Pons (tissue), 1 donor: ENCODE measurements around the gene KCNC4.

Source experiments
- DNase-seq: peaks from one replicate; pipeline ENCODE4 v3.0.0-alpha.2; 2016; ENCODE audit warnings: low spot score

The KCNC4 gene

DNA sequence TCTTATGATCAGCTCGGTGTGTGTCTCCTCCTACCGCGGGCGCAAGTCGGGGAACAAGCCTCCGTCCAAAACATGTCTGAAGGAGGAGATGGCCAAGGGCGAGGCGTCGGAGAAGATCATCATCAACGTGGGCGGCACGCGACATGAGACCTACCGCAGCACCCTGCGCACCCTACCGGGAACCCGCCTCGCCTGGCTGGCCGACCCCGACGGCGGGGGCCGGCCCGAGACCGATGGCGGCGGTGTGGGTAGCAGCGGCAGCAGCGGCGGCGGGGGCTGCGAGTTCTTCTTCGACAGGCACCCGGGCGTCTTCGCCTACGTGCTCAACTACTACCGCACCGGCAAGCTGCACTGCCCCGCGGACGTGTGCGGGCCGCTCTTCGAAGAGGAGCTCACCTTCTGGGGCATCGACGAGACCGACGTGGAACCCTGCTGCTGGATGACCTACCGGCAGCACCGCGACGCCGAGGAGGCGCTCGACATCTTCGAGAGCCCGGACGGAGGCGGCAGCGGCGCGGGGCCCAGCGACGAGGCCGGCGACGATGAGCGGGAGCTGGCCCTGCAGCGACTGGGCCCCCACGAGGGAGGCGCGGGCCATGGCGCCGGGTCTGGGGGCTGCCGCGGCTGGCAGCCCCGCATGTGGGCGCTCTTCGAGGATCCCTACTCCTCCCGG is 1.5 kb downstream of the KCNC4 start:
- DNase-seq: no peak

DNA sequence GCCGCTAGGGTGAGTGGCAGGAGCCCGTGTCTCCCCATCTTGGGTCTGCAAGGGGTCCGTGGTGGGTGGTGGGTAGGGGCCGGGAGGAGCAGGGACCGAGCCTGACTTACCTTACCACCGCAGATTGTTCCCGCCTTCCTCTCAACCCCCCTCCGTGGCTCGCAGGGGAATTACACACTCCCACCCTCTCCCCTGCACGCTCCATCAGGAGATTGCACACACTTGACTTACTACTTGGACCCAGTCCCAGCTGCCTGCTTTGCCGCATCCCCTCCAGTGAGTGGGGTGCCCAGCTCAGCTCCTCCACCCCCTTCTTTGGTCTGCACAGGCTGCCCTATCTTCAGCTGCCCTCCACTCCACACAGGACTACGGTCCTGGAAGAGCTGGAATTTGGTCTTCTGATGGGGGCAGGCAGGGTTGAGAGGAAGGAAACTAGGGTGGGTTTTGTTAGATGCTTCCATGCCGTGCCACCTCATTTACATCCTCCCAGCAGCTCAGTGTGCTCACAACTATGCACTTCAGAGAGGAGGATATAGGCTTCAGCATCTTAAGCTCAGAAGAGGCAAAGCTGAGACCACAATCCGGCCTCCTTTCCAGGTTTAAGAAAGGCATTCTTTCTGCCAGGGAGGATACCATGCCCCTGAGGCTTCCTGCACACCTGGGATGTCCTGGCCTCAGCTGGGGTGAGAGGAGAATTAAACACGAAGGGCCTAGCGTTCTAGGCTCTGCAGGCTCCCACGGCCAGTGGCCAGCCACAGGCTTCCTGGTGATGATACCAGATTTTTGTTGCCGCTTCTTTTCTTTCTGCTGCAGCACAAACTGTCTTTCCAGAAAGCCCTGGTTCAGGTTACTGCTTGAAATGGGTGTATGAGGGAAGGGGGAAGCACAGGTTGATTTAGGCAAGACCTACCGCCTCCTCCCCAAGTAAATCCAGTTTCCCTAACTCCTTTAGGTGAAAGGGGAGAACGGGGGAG is 2.3 kb downstream of the KCNC4 start:
- DNase-seq: no peak

DNA sequence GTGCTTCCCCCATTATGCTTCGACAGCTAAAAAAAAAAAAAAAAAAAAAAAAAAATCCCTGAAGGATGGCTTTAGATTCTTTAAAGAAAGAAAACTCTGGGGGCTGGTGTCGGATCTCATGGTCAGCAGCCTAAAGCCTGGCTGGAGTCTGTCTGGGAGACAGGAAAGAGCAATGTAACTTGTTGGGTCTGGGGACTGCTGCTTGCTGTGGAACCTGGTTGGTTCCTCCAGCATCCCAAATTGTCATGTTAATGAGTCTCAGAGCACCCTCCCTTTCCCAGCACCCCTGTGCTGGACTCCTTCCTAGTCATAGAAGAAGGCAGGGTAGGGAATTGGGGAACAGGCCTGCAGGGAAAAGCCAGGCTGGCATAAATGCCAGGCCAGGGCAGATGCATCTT is 3.0 kb downstream of the KCNC4 start:
- DNase-seq: no peak

DNA sequence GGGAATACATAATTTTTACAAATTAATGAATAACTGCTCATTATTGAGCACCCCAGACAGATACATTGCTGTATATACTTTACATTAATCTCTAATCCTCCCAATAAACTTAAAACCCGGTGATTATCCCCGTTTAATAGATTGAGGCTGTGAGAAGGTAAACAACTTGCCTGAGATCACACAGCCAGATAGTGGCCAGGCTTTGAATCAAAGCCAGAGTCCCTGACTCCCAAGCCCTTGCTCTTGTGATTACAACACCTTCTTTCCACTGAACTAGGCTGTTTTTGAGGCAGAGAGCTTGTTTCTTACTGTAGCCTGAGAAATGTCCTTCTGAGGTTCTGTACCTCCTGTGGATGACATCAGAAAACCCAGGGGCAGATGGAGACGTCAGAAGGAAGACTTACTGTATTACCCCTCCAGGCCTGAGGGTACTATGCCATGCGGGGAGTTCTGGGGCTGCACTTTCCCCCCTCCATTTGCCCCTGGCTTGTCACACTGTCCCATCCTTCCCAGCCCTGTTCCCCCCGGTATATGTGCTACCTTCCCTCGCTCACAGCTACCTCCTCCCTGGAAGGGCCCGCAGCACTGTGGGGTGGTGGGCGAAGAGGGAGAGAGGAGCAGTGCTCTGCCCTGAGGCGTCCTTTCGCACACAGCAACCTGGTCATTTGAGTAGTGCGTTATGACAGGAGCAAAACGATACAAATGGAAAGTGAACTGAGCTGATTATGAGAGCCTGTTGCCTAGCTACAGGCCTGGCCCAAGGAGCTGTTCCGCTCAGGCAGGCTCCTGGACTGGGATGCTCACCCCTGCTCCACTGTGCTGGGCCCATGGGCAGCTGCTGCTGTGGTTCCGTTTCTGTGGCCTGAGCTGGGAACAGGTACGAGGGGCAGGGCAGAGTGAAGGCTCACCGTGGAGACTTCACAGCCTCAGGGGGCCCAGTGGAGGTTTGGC is 4.6 kb downstream of the KCNC4 start:
- DNase-seq: no peak

- no peak for DNase-seq
Observed at GRCh38 chr1:110215621-110216515, 5.8 kb downstream of the KCNC4 start.

DNA sequence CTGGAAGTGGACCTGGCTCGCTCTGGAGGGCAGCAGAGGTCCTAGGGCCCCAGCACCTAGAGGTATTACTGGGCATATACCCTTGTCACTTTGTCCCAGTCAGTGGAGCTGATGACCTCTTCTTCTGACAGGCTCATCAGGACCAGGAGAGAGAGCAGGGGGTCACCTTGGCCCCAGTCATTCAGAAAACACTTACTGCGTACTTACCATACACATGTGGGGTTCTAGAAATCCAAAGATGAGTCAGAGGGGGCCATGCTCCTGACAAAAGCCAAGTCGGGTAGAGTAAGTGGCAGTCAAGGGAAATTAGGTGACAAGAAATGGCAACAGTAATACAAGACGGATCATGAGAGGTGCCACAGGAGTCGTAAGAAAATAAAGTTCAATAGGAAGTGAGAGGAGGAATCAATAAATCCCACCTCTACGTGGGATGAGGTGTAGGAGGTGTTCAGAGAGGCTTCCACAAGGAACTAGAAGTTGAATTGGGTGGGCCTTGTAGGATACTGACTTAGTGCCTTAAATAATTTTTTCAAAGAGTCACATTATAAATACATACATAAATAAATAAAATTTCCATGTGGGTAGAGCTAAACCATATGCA is 6.8 kb downstream of the KCNC4 start:
- DNase-seq: no peak

GRCh38 chr1:110218137-110218536 is 8.0 kb downstream of the KCNC4 start:
- no peak for DNase-seq

DNA sequence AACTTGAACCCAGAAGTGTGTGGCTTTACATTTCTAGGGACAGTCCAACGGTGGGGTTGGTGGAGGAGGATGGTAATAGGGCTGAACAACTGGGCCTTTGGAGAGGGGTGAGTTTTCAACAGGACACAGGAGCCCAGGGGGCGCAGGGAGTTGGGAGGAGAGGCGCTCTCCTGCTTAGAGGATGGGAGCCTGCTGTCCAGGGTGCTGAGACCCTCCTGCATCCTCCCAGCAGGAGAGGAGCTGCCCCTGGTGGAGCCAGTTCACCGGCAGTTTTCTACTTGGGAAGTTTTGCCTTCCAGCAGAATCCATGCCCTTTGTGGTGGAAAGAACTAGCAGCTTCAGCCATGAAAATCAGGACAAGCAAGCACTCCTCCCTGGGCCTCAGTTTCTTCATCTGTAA is 8.6 kb downstream of the KCNC4 start:
- DNase-seq: no peak

DNA sequence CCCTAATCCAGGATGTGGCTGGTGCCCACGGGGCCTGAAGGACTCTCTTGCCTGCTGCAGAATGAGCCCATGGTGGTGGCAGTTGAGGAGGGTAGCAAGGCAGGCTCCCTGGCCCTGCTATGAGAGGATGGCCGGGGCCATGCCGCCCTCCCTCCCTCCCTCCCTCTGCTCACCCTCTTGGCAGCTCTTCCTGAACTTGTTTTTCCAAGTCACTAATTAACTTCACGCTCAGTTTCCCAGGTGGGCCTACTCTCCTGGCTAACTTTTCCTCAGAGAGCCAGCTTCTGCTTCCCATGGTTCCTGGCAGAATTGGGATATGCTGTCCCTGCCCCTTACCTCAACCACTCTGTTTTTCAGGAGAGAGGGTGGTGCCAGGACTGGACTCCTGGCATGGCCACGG is 10.2 kb downstream of the KCNC4 start:
- DNase-seq: no peak

GRCh38 chr1:110221119-110221518 is 11.0 kb downstream of the KCNC4 start:
- DNase-seq: no peak

GRCh38 chr1:110223127-110223526 is 13.0 kb downstream of the KCNC4 start:
- DNase-seq: no peak

DNA sequence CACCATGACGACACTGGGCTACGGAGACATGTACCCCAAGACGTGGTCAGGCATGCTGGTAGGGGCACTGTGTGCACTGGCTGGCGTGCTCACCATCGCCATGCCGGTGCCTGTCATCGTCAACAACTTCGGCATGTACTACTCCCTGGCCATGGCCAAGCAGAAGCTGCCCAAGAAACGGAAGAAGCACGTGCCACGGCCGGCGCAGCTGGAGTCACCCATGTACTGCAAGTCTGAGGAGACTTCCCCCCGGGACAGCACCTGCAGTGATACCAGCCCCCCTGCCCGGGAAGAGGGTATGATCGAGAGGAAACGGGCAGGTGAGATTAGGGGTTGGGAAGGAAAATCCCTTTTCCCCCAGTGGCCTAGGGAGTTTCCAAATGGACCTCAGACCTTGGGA is 13.5 kb downstream of the KCNC4 start:
- DNase-seq: no peak

- DNase-seq: no peak
Observed at GRCh38 chr1:110224240-110224995, 14.3 kb downstream of the KCNC4 start.

DNA sequence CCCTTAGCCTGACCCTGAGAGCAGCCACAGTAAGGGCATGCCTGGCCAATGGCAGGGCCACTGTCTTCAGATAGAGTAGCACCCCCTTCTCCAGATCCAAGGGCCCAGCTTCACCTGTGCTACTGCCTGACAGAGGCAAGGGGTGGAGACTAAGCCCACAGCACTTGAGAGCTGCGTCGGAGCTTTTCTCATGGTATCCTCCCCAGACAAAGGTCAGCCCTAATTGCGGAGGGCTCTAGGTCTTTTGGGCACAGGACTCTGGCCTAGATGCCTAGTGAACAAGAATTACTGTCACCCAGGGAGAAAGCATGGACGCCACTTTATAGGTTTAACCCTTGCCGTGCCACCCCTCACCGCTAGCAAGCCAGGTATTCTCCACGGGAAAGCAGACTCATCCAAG is 15.1 kb downstream of the KCNC4 start:
- DNase-seq: no peak

- no peak for DNase-seq
Observed at GRCh38 chr1:110225756-110226404, 15.8 kb downstream of the KCNC4 start.

- DNase-seq: no peak
Observed at GRCh38 chr1:110227774-110228173, 17.7 kb downstream of the KCNC4 start.

DNA sequence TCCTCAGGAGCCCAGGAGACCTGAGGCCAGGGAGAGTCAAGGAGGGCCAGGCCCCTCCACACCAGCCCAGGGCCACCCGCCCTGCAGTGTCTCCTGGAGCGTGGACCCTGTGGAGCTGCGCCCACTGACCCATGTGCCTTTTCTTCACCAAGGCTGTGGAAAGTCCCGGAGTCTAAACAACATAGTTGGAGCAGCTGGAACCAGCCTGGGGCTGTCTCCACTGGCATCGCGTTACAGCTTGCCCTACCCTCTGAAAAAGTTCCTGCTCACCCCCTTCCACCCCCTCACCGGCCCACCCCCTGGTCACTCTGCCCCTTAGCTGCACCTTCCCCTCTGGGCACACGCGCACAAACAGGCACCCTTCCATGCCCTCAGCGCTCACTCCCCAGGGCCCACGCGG is 18.3 kb downstream of the KCNC4 start:
- no peak for DNase-seq

GRCh38 chr1:110228869-110229268 is 18.8 kb downstream of the KCNC4 start:
- DNase-seq: no peak

- no peak for DNase-seq
Observed at GRCh38 chr1:110229348-110230001, 19.4 kb downstream of the KCNC4 start.
